Thoracic aorta (tissue), 2 donors: ENCODE data around the gene ZDHHC7. TPM values are rescaled to one million over a fixed set of nuclear protein-coding genes. Genes with fewer than 3 reads are reported as not detected.
"Not testable (repeated sequence)": the region's sequence is repeated elsewhere in the genome, so short reads cannot be mapped to it uniquely, and the experiment has no call there.

Source experiments
- ATAC-seq: fragments of 150-250 bp; one replicate; pipeline ENCODE4 v1.8.0; 2017; ENCODE audit warnings: low read depth; ENCODE audit not compliant: insufficient number of reproducible peaks, low FRiP score
- DNase-seq: peaks from one replicate; pipeline ENCODE4 v3.0.0-alpha.2; 2020; ENCODE audit warnings: low spot score
- H3K27ac ChIP-seq, 2 donors: fragments of 200-600 bp; sonication (generic); 1 replicate in 1 of 2; 2 replicates in 1 of 2; pipeline ENCODE4 v1.5.1; 2016; ENCODE audit warnings: mild to moderate bottlenecking in 2 of 2, moderate library complexity in 2 of 2
- H3K27me3 ChIP-seq: fragments of 200-600 bp; sonication (generic); replicated peaks from 2 replicates; pipeline ENCODE4 v1.6.0; 2016; ENCODE audit warnings: mild to moderate bottlenecking; ENCODE audit not compliant: insufficient read depth
- H3K36me3 ChIP-seq: fragments of 200-600 bp; sonication (generic); one replicate; pipeline ENCODE4 v1.5.1; 2016
- H3K4me1 ChIP-seq, 2 donors: fragments of 200-600 bp; sonication (generic); 1 replicate in 1 of 2; 2 replicates in 1 of 2; pipeline versions ENCODE4 v1.5.1 to v1.6.0; 2016; ENCODE audit warnings: low read depth in 2 of 2, mild to moderate bottlenecking in 1 of 2; ENCODE audit not compliant: control insufficient read depth in 1 of 2
- H3K4me3 ChIP-seq: fragments of 200-600 bp; sonication (generic); 2 replicates; pipeline ENCODE4 v1.5.1; 2016; ENCODE audit warnings: mild to moderate bottlenecking
- H3K9me3 ChIP-seq: fragments of 200-600 bp; sonication (generic); 2 replicates; pipeline ENCODE4 v1.5.1; 2016
- CTCF ChIP-seq: fragments of 200-600 bp; sonication (generic); IDR thresholded peaks from one replicate; pipeline ENCODE4 v1.5.1; 2019; ENCODE audit warnings: antibody characterized with exemption
- total RNA-seq, 2 donors: library from RNA; depleted of rRNA; stranded (reverse); fragments of >200 nt; gene quantifications; one replicate each; pipeline versions ENCODE4 v1.1.0 to v1.2.3, GENCODE V29; 2016

ZDHHC7 gene
- total RNA-seq, 2 donors from 2014 or later = 63.7 to 80.8 TPM

GRCh38 chr16:85036236-85037049 lies 25.1 kb upstream of the ZDHHC7 start:
- TF ChIP-seq CTCF = no peak
- H3K27me3 ChIP-seq = no peaks in the 10 kb centered on the region
- H3K36me3 ChIP-seq = no peaks in the 10 kb centered on the region
- DNase-seq (no peak), ATAC-seq (no peak)
- no peaks in the 10 kb centered on the region for H3K9me3 ChIP-seq
- H3K27ac ChIP-seq = no peak overlapping the region
- H3K4me3 ChIP-seq = no peak overlapping the region
- no peaks in the 10 kb centered on the region for H3K4me1 ChIP-seq

GRCh38 chr16:85034591-85035433 lies 23.5 kb upstream of the ZDHHC7 start:
- no peaks in the 10 kb centered on the region for H3K9me3 ChIP-seq
- no peak overlapping the region for H3K4me3 ChIP-seq
- no peak for TF ChIP-seq CTCF
- DNase-seq = no peak
- no peaks in the 10 kb centered on the region for H3K27me3 ChIP-seq
- H3K27ac ChIP-seq = no peak overlapping the region
- no peaks in the 10 kb centered on the region for H3K36me3 ChIP-seq
- no peaks in the 10 kb centered on the region for H3K4me1 ChIP-seq
- ATAC-seq = peak; percentile 35

GRCh38 chr16:85033171-85033570 lies 21.8 kb upstream of the ZDHHC7 start:
- no peak for DNase-seq
- no peak overlapping the region for H3K27ac ChIP-seq
- no peak for TF ChIP-seq CTCF

GRCh38 chr16:85032187-85032586 lies 20.9 kb upstream of the ZDHHC7 start:
- not testable (repeated sequence) for H3K36me3 ChIP-seq, H3K9me3 ChIP-seq, ATAC-seq, H3K4me3 ChIP-seq, H3K27ac ChIP-seq, DNase-seq, H3K27me3 ChIP-seq
- peaks cover 10 to 17% of the 10 kb centered on the region in 2 donors for H3K4me1 ChIP-seq

More at GRCh38 chr16:85033171-85033570, 21.8 kb upstream of the ZDHHC7 start:
- Histone ChIP-seq H3K4me3 (no peak overlapping the region), H3K36me3 (no peaks in the 10 kb centered on the region), H3K9me3 (no peaks in the 10 kb centered on the region), H3K4me1 (peaks cover 9 to 13% of the 10 kb centered on the region in 2 donors), H3K27me3 (no peaks in the 10 kb centered on the region)
- ATAC-seq = no peak

- no peaks in the 10 kb centered on the region for H3K27me3 ChIP-seq
- no peaks in the 10 kb centered on the region for H3K36me3 ChIP-seq
- H3K9me3 ChIP-seq = no peaks in the 10 kb centered on the region
- ATAC-seq (no peak), DNase-seq (no peak)
- TF ChIP-seq CTCF = no peak
- no peak overlapping the region for H3K4me3 ChIP-seq
- H3K27ac ChIP-seq = no peak overlapping the region
- peaks cover 15 to 22% of the 10 kb centered on the region in 2 donors for H3K4me1 ChIP-seq
Measured at GRCh38 chr16:85031451-85031850, 20.1 kb upstream of the ZDHHC7 start.
